ENCODE measurements around the gene BCOR.

Gene BCOR

DNA sequence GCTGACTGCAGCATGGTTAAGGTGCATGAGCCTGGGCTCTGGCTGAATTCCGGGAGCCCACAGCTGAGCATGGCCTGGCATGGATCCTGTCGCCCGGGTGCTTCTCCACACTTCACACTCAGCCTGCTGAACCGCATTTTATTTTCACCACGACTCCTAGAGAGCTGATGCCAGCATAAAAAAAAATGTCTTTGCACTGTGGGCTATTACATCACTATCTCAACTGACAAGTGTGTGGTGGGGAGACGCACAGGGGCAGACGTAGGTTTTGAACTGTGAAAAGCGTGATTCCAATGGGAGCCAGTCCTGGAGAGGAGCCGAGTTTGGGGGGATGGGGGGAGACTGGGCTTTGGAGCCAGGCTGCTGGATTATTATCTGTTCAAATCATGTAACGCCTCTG lies 36.8 kb downstream of the BCOR start:
- DNase-seq: no peak

DNA sequence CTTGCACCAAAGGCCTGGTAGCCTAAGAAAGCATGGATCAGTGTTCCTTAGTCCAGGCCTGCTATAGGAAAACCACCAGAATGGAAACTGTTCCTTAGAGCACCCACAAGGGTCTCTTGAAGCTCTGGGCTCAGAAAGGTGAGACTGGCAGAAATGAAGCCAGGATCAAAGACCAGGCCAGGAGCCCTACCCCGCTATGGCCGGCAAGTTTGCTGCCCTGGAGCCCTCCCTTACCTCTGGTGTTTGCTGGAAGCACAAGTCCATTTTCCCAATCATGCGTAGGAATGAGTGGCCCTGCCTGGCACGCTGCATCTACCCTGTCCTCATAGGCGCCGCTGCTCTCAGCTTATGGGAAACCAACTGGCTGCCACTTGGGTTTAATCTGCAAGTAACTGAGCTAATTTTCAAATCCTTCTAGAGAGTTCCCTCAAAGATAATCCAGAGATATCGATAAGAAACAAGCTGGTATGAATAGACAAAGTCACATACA lies 37.4 kb downstream of the BCOR start:
- DNase-seq: no peak

DNA sequence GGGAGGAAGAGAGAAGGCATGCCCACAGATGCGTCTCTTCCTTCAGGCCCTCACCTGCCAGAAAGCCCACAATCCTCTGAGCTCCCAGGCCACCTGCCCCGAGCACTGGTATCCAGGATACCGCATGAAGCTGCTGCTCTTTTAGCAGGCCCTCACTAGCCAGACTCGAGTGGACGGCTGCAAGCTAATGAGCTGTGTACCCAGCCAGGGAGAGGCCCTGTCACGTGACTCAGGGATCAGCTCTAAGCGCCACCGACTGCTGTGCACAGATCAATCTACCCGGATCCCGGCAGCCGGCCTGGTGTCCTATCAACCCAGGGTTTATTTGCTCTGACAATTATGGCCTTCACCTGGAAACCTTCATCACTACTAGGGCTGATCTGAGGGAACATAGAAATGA lies 39.0 kb downstream of the BCOR start:
- DNase-seq: no peak

DNA sequence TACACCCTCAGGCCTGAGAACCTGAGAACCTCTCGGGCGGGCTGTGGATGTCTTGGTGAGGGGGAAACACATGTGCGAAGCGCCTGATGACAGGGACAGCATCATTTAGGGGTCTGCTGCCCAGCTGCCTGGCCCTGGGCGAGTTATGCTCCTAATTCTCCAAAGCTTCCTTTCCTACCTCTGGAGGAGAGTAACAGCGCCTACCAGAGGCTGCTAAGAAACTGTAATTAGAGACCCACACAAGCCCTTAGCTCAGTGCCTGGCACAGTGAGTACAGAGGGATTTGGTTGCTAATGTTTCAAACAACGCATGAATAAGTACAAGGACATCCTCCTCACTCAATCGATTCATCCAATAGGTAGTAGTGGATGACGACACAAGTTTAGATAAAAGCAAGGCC lies 40.4 kb downstream of the BCOR start:
- DNase-seq: no peak

GRCh38 chrX:40056420-40056819 lies 41.3 kb downstream of the BCOR start:
- no peak for DNase-seq

DNA sequence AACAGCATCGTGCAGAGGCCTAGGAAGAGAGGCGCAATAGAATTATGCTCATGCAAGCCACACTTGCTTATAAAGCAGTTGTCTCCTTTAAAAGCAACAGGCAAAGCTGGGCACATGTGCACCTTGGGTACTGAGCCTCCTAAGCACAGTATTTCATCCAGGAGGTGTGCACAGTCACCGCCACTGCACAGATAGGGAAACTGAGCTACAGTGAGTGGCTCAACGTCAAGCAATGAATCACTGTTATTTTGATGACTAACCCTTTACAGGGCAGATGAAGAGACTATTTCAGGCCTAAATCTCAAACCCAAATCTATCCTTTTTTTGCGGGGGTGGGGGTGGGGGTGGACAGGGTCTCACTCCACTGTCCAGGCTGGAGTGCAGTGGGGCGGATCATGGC lies 42.3 kb downstream of the BCOR start:
- DNase-seq: no peak

GRCh38 chrX:40054793-40055192 lies 43.0 kb downstream of the BCOR start:
- no peak for DNase-seq

- no peak for DNase-seq
These were observed 47.2 kb downstream of the BCOR start for GRCh38 chrX:40050532-40050931.

GRCh38 chrX:40049084-40049641 lies 48.6 kb downstream of the BCOR start:
- DNase-seq: no peak

- no peak for DNase-seq
These were observed 50.3 kb downstream of the BCOR start for GRCh38 chrX:40047485-40047884.

DNA sequence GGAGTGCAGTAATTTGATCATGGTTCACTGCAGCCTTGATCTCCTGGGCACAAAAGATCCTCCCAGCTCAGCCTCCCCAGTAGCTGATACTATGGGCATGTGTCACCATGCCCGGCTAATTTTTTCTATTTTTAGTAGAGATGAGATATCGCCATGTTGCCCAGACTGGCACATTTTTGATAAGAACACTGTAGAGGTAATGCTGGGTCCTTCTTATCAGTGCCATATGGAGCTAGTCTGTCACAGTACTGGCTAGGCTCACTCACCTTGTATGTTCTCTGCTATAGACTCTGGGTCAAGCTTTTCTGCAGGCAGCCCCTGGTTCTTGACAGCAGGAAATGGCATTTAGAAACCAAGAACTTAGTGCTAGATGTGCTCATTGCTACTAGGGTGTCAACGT lies 53.9 kb downstream of the BCOR start:
- DNase-seq: no peak

- DNase-seq: no peak
These were observed 55.8 kb downstream of the BCOR start for GRCh38 chrX:40041915-40042314.

- no peak for DNase-seq
These were observed 56.9 kb downstream of the BCOR start for GRCh38 chrX:40040686-40041461.

- no peak for DNase-seq
These were observed 57.9 kb downstream of the BCOR start for GRCh38 chrX:40039887-40040286.

- DNase-seq: no peak
These were observed 60.4 kb downstream of the BCOR start for GRCh38 chrX:40037367-40037766.

GRCh38 chrX:40035726-40036125 lies 62.0 kb downstream of the BCOR start:
- DNase-seq: no peak

GRCh38 chrX:40031911-40032310 lies 65.8 kb downstream of the BCOR start:
- no peak for DNase-seq

DNA sequence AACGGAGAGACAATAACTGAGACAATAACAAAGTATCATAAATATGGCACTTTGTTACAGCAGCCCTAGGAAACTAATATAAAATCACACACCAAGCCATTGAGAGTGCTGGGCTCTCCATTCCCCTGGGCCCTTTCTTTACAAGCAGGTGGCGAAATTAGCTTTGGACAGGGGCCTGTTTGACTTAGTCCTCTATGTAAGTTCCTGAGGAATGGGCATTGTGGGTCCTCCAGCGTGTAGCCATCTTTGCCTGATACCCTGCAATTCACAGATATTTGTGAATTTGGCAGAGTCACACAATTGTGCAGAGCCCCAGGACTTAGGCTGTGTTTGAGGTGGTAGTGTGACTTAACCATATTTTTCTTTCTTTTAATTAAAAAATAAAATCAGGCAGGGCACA lies 67.6 kb downstream of the BCOR start:
- DNase-seq: no peak

GRCh38 chrX:40022421-40022820 lies 75.3 kb downstream of the BCOR start:
- DNase-seq: no peak

DNA sequence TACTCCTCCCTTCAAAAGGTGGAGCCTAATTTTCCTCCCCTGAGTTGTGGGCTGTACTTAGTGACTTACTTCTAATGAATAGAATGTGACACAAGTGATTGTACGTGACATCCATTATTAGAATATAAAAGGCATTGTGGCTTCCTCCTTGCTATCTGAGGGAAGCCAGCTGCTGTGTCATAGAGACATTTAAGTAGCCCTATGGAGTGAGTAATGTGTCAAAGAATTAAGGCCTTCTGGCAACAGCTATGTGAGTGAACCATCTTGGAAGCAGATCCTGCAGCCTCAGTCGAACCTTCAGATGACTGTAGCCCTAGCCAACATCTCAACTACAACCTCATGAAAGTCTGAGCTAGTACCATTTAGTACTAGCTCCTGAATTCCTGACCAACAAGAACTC lies 76.1 kb downstream of the BCOR start:
- DNase-seq: no peak

DNA sequence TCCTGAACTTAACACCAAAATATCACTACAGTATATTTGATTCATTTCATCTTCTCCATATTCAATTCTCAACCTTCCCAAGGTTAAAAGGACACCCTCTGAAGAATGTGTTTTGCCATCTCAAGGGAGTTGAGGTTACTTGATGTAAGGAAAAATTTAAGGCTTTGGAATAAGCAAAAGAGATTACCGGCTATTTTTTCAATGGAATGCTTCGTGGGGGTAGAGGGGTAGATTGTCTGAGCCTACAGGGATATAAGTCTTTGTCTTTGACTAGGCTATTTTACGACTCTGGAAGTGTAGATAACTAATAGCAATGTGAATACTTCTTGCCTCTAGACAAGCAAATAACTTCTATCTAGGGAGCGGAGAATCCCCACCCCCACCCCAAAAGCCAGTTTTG lies 78.2 kb downstream of the BCOR start:
- no peak for DNase-seq

DNA sequence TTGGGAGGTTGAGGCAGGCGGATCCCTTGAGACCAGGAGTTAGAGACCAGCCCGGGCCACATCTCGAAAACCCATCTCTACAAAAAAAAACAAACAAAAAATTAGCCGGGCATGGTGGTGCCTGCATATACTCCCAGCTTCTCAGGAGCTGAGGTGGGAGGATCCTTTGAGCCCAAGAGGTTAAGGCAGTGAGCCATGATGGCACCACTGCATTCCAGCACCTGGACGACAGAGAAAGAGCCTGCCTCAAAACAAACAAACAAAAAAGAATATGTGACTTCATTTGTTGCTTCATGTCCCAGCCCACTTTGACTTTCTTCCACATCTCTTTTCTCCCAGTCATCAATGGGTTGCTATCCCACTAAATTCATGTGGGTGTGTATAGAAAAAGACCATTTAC lies 79.7 kb downstream of the BCOR start:
- DNase-seq: no peak

- DNase-seq: no peak
These were observed 81.0 kb downstream of the BCOR start for GRCh38 chrX:40016749-40017148.

- no peak for DNase-seq
These were observed 82.1 kb downstream of the BCOR start for GRCh38 chrX:40015693-40016092.

All from KG1 (cell line).